ENCODE measurements around the gene DENND6B. TPM values are rescaled to one million over a fixed set of nuclear protein-coding genes. Genes with fewer than 3 reads are reported as not detected.

The DENND6B gene
- total and polyA plus RNA-seq, 2 experiments from 2014 or later: 0.71 to 1.3 TPM

DNA sequence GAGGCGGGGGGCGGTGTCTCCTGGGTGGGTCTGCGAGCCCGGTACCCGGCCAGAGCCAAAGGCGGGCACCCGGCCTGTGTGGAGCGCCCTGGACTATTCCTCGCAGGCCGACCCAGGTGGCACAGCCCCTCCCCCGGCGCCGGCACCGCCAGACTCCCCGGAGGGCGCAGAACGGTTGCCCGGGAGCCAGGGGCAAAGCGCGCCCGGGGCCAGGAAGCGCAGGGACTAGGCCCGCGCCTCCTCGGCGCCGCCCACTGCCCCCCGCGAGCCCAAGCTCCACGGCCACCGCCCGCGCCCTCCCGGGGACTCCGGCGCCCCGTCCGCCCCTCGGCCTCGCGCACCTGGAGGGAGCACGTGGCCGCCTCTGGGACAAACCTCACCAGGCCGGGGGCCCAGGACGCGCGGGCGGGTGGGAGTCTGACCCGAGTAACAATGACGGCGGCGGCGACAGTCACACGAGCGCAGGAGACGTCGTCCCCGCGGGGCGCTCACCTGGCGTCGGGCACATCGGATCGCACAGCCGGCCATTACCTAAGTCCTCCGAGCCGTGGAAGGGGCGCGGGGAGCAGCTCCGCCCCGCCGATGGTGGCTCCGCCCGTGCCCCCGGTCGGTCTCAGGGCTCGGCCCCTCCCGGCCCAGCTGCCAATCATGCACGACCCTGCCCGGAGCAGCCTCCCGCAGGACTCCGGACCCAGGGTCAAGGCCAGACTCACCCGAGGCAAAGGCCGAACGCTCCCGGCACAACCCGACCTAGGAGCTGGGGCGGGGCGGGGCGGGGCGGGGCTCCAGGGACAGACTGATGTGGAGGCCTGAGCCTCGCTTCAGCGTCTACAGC lies 26.8 kb downstream of the DENND6B start:
- ATAC-seq: peak; percentile 76
- peak; percentile 91 for DNase-seq (ENCODE audit: low spot score)

More for the DNA sequence above, 26.8 kb downstream of the DENND6B start:
- Histone ChIP-seq H3K9me2 (ENCODE audit: insufficient read depth) (no peaks in the 10 kb centered on the region), H2AFZ (no peak overlapping the region), H3K4me3 (peak overlapping the region; percentile 60), H3K27me3 (ENCODE audit: insufficient read depth) (no peaks in the 10 kb centered on the region), H3K4me1 (ENCODE audit: insufficient read depth) (peaks cover 11% of the 10 kb centered on the region; the same call in 1 of the 2 replicates), H3F3A (replicated peaks; ENCODE audit: low read depth) (no peaks in the 10 kb centered on the region; the same call in 1 of the 2 replicates), H3K36me3 (ENCODE audit: insufficient read depth) (no peaks in the 10 kb centered on the region), H4K20me1 (replicated peaks; ENCODE audit: insufficient read depth) (peaks cover 5% of the 10 kb centered on the region; the same call in 1 of the 2 replicates), H3K27ac (ENCODE audit: low read depth) (no peak overlapping the region), H3K79me2 (replicated peaks; ENCODE audit: insufficient read depth) (peaks cover 38% of the 10 kb centered on the region), H3K4me2 (peak overlapping the region; percentile 76)
- peak overlapping the region; percentile 60; the same call in 2 of the 3 replicates for H3K4me3 Mint-ChIP-seq
- no peaks in the 10 kb centered on the region for H3K9me3 Mint-ChIP-seq
- no peaks in the 10 kb centered on the region for H3K36me3 Mint-ChIP-seq (ENCODE audit: low read depth)
- TF ChIP-seq STAT1 (IDR thresholded peaks at IDR 0.05; ENCODE audit: unreplicated experiment) (no peak), NANOG (IDR thresholded peaks at IDR 0.05; ENCODE audit: borderline replicate concordance) (no peak), CREB1 (CRISPR knock-in tag; IDR thresholded peaks at IDR 0.05; ENCODE audit: low read depth) (no peak)
- TF ChIP-seq, protein P1, sequence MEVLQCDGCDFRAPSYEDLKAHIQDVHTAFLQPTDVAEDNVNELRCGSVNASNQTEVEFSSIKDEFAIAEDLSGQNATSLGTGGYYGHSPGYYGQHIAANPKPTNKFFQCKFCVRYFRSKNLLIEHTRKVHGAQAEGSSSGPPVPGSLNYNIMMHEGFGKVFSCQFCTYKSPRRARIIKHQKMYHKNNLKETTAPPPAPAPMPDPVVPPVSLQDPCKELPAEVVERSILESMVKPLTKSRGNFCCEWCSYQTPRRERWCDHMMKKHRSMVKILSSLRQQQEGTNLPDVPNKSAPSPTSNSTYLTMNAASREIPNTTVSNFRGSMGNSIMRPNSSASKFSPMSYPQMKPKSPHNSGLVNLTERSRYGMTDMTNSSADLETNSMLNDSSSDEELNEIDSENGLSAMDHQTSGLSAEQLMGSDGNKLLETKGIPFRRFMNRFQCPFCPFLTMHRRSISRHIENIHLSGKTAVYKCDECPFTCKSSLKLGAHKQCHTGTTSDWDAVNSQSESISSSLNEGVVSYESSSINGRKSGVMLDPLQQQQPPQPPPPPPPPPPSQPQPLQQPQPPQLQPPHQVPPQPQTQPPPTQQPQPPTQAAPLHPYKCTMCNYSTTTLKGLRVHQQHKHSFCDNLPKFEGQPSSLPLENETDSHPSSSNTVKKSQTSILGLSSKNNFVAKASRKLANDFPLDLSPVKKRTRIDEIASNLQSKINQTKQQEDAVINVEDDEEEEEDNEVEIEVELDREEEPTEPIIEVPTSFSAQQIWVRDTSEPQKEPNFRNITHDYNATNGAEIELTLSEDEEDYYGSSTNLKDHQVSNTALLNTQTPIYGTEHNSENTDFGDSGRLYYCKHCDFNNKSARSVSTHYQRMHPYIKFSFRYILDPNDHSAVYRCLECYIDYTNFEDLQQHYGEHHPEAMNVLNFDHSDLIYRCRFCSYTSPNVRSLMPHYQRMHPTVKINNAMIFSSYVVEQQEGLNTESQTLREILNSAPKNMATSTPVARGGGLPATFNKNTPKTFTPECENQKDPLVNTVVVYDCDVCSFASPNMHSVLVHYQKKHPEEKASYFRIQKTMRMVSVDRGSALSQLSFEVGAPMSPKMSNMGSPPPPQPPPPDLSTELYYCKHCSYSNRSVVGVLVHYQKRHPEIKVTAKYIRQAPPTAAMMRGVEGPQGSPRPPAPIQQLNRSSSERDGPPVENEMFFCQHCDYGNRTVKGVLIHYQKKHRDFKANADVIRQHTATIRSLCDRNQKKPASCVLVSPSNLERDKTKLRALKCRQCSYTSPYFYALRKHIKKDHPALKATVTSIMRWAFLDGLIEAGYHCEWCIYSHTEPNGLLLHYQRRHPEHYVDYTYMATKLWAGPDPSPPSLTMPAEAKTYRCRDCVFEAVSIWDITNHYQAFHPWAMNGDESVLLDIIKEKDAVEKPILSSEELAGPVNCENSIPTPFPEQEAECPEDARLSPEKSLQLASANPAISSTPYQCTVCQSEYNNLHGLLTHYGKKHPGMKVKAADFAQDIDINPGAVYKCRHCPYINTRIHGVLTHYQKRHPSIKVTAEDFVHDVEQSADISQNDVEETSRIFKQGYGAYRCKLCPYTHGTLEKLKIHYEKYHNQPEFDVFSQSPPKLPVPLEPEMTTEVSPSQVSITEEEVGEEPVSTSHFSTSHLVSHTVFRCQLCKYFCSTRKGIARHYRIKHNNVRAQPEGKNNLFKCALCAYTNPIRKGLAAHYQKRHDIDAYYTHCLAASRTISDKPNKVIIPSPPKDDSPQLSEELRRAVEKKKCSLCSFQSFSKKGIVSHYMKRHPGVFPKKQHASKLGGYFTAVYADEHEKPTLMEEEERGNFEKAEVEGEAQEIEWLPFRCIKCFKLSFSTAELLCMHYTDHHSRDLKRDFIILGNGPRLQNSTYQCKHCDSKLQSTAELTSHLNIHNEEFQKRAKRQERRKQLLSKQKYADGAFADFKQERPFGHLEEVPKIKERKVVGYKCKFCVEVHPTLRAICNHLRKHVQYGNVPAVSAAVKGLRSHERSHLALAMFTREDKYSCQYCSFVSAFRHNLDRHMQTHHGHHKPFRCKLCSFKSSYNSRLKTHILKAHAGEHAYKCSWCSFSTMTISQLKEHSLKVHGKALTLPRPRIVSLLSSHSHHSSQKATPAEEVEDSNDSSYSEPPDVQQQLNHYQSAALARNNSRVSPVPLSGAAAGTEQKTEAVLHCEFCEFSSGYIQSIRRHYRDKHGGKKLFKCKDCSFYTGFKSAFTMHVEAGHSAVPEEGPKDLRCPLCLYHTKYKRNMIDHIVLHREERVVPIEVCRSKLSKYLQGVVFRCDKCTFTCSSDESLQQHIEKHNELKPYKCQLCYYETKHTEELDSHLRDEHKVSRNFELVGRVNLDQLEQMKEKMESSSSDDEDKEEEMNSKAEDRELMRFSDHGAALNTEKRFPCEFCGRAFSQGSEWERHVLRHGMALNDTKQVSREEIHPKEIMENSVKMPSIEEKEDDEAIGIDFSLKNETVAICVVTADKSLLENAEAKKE (CRISPR knock-in tag; IDR thresholded peaks at IDR 0.05): no peak
- TF ChIP-seq, protein P2, sequence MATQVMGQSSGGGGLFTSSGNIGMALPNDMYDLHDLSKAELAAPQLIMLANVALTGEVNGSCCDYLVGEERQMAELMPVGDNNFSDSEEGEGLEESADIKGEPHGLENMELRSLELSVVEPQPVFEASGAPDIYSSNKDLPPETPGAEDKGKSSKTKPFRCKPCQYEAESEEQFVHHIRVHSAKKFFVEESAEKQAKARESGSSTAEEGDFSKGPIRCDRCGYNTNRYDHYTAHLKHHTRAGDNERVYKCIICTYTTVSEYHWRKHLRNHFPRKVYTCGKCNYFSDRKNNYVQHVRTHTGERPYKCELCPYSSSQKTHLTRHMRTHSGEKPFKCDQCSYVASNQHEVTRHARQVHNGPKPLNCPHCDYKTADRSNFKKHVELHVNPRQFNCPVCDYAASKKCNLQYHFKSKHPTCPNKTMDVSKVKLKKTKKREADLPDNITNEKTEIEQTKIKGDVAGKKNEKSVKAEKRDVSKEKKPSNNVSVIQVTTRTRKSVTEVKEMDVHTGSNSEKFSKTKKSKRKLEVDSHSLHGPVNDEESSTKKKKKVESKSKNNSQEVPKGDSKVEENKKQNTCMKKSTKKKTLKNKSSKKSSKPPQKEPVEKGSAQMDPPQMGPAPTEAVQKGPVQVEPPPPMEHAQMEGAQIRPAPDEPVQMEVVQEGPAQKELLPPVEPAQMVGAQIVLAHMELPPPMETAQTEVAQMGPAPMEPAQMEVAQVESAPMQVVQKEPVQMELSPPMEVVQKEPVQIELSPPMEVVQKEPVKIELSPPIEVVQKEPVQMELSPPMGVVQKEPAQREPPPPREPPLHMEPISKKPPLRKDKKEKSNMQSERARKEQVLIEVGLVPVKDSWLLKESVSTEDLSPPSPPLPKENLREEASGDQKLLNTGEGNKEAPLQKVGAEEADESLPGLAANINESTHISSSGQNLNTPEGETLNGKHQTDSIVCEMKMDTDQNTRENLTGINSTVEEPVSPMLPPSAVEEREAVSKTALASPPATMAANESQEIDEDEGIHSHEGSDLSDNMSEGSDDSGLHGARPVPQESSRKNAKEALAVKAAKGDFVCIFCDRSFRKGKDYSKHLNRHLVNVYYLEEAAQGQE (IDR thresholded peaks at IDR 0.05; ENCODE audit: unreplicated experiment): no peak
- peaks cover 9% of the 10 kb centered on the region for H3K4me1 Mint-ChIP-seq
- H3K27ac Mint-ChIP-seq: no peak overlapping the region
- H3K27me3 Mint-ChIP-seq (ENCODE audit: insufficient read depth, low read depth, poor library complexity): peaks cover 31% of the 10 kb centered on the region

Data from GM23338 (cell line).